SK-N-SH (cell line): ENCODE measurements around the gene JPH3. TPM values are rescaled to one million over a fixed set of nuclear protein-coding genes. Genes with fewer than 3 reads are reported as not detected.

ENCODE experiments used
- CTCF ChIA-PET: fragments of 300-600, 350-600 bp; formaldehyde crosslinking; extraction: SDS; loops from one replicate; lab custom pipeline; 2021; lab: Yijun Ruan, JAX
- POLR2A ChIA-PET: fragments of 350-600 bp; sonication (Branson Sonifier 250); formaldehyde crosslinking; extraction: SDS; loops from one replicate; lab custom pipeline; 2020; ENCODE audit warnings: antibody characterized with exemption, inconsistent platforms; lab: Yijun Ruan, JAX
- DNase-seq: peaks from one replicate; pipeline ENCODE4 v3.0.0; 2012
- H2AFZ ChIP-seq: fragments of 200-600 bp; sonication (generic); 2 replicates; pipeline ENCODE4 v1.8.1; 2016; ENCODE audit warnings: antibody characterized with exemption, mild to moderate bottlenecking, low read depth
- H3F3A ChIP-seq: fragments of 200-600 bp; sonication (generic); replicated peaks from 2 replicates; pipeline ENCODE3; 2016; ENCODE audit warnings: antibody characterized with exemption, mild to moderate bottlenecking; ENCODE audit not compliant: insufficient read depth
- H3K27ac ChIP-seq, 2 experiments: fragments of 200-500 bp in 1 of 2; fragments of 200-600 bp in 1 of 2; sonication (Bioruptor generic) in 1 of 2; sonication (generic), shearing (Covaris generic) in 1 of 2; 2 replicates each; pipeline versions ENCODE4 v1.5.1 to v1.6.1; 2014 to 2016; ENCODE audit warnings: low read depth in 2 of 2, inconsistent platforms in 1 of 2, low read length in 1 of 2, mild to moderate bottlenecking in 1 of 2, mixed read lengths in 1 of 2
- H3K27me3 ChIP-seq: fragments of 200-600 bp; sonication (generic), shearing (Covaris generic); 2 replicates; pipeline ENCODE4 v1.6.1; 2016; ENCODE audit warnings: mixed run types; ENCODE audit not compliant: insufficient read depth
- H3K36me3 ChIP-seq, 2 experiments: fragments of 200-500 bp in 1 of 2; fragments of 200-600 bp in 1 of 2; sonication (Bioruptor generic) in 1 of 2; sonication (generic) in 1 of 2; replicated peaks in 1 of 2; 2 replicates each; pipeline versions ENCODE3 to v1.5.1; 2014 to 2016; ENCODE audit warnings: low read length in 1 of 2, mild to moderate bottlenecking in 1 of 2; ENCODE audit not compliant: insufficient read depth in 2 of 2, control insufficient read depth in 1 of 2
- H3K4me1 ChIP-seq, 2 experiments: fragments of 200-500 bp in 1 of 2; fragments of 200-600 bp in 1 of 2; sonication (Bioruptor generic) in 1 of 2; sonication (generic), shearing (Covaris generic) in 1 of 2; 2 replicates each; pipeline versions ENCODE4 v1.5.1 to v1.6.1; 2014 to 2016; ENCODE audit warnings: low read depth in 1 of 2, low read length in 1 of 2, mixed run types in 1 of 2; ENCODE audit not compliant: insufficient read depth in 2 of 2, control insufficient read depth in 1 of 2
- H3K4me2 ChIP-seq: fragments of 200-600 bp; sonication (generic), shearing (Covaris generic); 2 replicates; pipeline ENCODE4 v1.6.1; 2017; ENCODE audit warnings: mixed run types
- H3K4me3 ChIP-seq, 2 experiments: fragments of 200-500 bp in 1 of 2; fragments of 200-600 bp in 1 of 2; sonication (Bioruptor generic) in 1 of 2; sonication (generic), shearing (Covaris generic) in 1 of 2; 2 replicates each; pipeline versions ENCODE4 v1.5.1 to v1.8.1; 2014 to 2016; ENCODE audit warnings: low read depth in 2 of 2, inconsistent platforms in 1 of 2, low read length in 1 of 2, mild to moderate bottlenecking in 1 of 2, mixed read lengths in 1 of 2, moderate library complexity in 1 of 2
- H3K79me2 ChIP-seq: fragments of 200-600 bp; sonication (generic); 2 replicates; pipeline ENCODE4 v1.8.1; 2017; ENCODE audit warnings: mild to moderate bottlenecking; ENCODE audit not compliant: insufficient read depth
- H3K9ac ChIP-seq: fragments of 200-600 bp; sonication (generic); 2 replicates; pipeline ENCODE4 v1.6.1; 2017; ENCODE audit warnings: mixed run types
- H3K9me2 ChIP-seq: fragments of 200-600 bp; sonication (generic); 2 replicates; pipeline ENCODE4 v1.6.1; 2017; ENCODE audit warnings: mixed run types
- H3K9me3 ChIP-seq: fragments of 200-600 bp; sonication (generic); 2 replicates; pipeline ENCODE4 v1.6.1; 2017; ENCODE audit warnings: mixed run types, mild to moderate bottlenecking, moderate library complexity
- H4K20me1 ChIP-seq: fragments of 200-600 bp; sonication (generic); 2 replicates; pipeline ENCODE4 v1.6.1; 2017; ENCODE audit warnings: mild to moderate bottlenecking, mixed run types; ENCODE audit not compliant: insufficient read depth
- ELF1 ChIP-seq: IDR thresholded peaks from 2 replicates; pipeline ENCODE4 v1.4.0; 2012
- EP300 ChIP-seq, 2 experiments: IDR thresholded peaks; 2 replicates each; pipeline versions ENCODE4 v1.4.0 to v1.6.1; 2012; ENCODE audit warnings: borderline replicate concordance in 1 of 2, low read depth in 1 of 2, low read length in 1 of 2
- EZH2phosphoT487 ChIP-seq: fragments of 200-600 bp; sonication (generic); IDR thresholded peaks from 2 replicates; pipeline ENCODE4 v1.6.1; 2017; ENCODE audit warnings: low read depth, mixed run types, mild to moderate bottlenecking, antibody characterized with exemption, moderate library complexity, borderline replicate concordance
- FOXM1 ChIP-seq: IDR thresholded peaks from 2 replicates; pipeline ENCODE4 v1.4.0; 2012; ENCODE audit warnings: low read depth, mild to moderate bottlenecking
- MEF2A ChIP-seq: IDR thresholded peaks from 2 replicates; pipeline ENCODE4 v1.4.0; 2012; ENCODE audit warnings: low read depth, borderline replicate concordance
- NRF1 ChIP-seq: IDR thresholded peaks from 2 replicates; pipeline ENCODE4 v1.6.1; 2012; ENCODE audit warnings: low read depth, mild to moderate bottlenecking, low read length
- PBX3 ChIP-seq: IDR thresholded peaks from 2 replicates; pipeline ENCODE4; 2012
- RAD21 ChIP-seq: IDR thresholded peaks from 2 replicates; pipeline ENCODE4 v1.6.1; 2012; ENCODE audit warnings: mild to moderate bottlenecking, low read length
- RCOR1 ChIP-seq: fragments of 150-350 bp; IDR thresholded peaks from 2 replicates; pipeline ENCODE4 v1.6.1; 2017; ENCODE audit warnings: antibody characterized with exemption, low read length
- REST ChIP-seq: IDR thresholded peaks from 2 replicates; pipeline ENCODE4 v1.6.1; 2012; ENCODE audit warnings: mild to moderate bottlenecking, low read depth, low read length, moderate library complexity
- RFX5 ChIP-seq: IDR thresholded peaks from 2 replicates; pipeline ENCODE4 v1.6.1; 2012; ENCODE audit warnings: mild to moderate bottlenecking, improper control_type of control experiment, low read length
- RXRA ChIP-seq: IDR thresholded peaks from 2 replicates; pipeline ENCODE4 v1.4.0; 2012; ENCODE audit warnings: low read depth, mild to moderate bottlenecking, borderline replicate concordance
- SIN3A ChIP-seq: IDR thresholded peaks from 2 replicates; pipeline ENCODE4 v1.6.1; 2012; ENCODE audit warnings: low read depth, mild to moderate bottlenecking, low read length, moderate library complexity, borderline replicate concordance
- SMC3 ChIP-seq: IDR thresholded peaks from 2 replicates; pipeline ENCODE4 v1.6.1; 2012; ENCODE audit warnings: low read depth, low read length, improper control_type of control experiment
- TEAD4 ChIP-seq: IDR thresholded peaks from 2 replicates; pipeline ENCODE4 v1.4.0; 2012; ENCODE audit warnings: mild to moderate bottlenecking, borderline replicate concordance; ENCODE audit not compliant: insufficient read depth
- USF1 ChIP-seq: IDR thresholded peaks from 2 replicates; pipeline ENCODE4 v1.4.0; 2012; ENCODE audit warnings: low read depth, borderline replicate concordance
- USF2 ChIP-seq: fragments of 150-350 bp; IDR thresholded peaks from 2 replicates; pipeline ENCODE4 v1.6.1; 2017; ENCODE audit warnings: antibody characterized with exemption, low read length, low read depth, borderline replicate concordance
- ZBTB33 ChIP-seq: IDR thresholded peaks from 2 replicates; pipeline ENCODE4 v1.4.0; 2012; ENCODE audit warnings: low read depth, borderline replicate concordance
- WGBS: methylation state at CpG from one replicate; pipeline ENCODE4 v1.1.6; 2017; ENCODE audit warnings: low lambda C conversion rate; 5-methylcytosine and 5-hydroxymethylcytosine counted together
- polyA plus RNA-seq, 3 experiments: library from polyadenylated mRNA; depleted of rRNA; stranded (reverse); fragments of >200 nt; gene quantifications; 2 replicates each; pipeline ENCODE4 v1.2.3, GENCODE V29; 2012

The JPH3 gene
- polyA plus RNA-seq, 1 of the 3 experiments (the other 2 are of a cell fraction), result 0.25 TPM

- Histone ChIP-seq H3F3A (peaks cover 24% of the 10 kb centered on the region), H3K79me2 (no peaks in the 10 kb centered on the region), H3K9me3 (no peaks in the 10 kb centered on the region), H2AFZ (no peak overlapping the region), H3K4me2 (no peak overlapping the region), H4K20me1 (no peaks in the 10 kb centered on the region), H3K27me3 (peaks cover 10% of the 10 kb centered on the region; the same call in 1 of the 2 replicates), H3K9me2 (no peaks in the 10 kb centered on the region), H3K4me1 (peaks cover 13 to 16% of the 10 kb centered on the region in 2 experiments; a peak in 3 of 4 replicates), H3K27ac (no peak overlapping the region), H3K9ac (no peak overlapping the region), H3K4me3 (no peak overlapping the region), H3K36me3 (no peaks in the 10 kb centered on the region)
- DNase-seq, result no peak
- no peak for TF ChIP-seq PBX3
- no peak for TF ChIP-seq EZH2phosphoT487
- no peak for TF ChIP-seq EP300 (IDR thresholded peaks at IDR 0.05; ENCODE audit: borderline replicate concordance in 1 of 2, low read depth in 1 of 2, low read length in 1 of 2)
- TF ChIP-seq MEF2A, result no peak
- TF ChIP-seq RXRA, result no peak
- no peak for TF ChIP-seq ELF1
- TF ChIP-seq FOXM1, result no peak
- no peak for TF ChIP-seq TEAD4
- TF ChIP-seq SMC3, result no peak
- no peak for TF ChIP-seq NRF1
- TF ChIP-seq RAD21, result no peak
- TF ChIP-seq REST, result no peak
- no peak for TF ChIP-seq USF2
- TF ChIP-seq USF1, result no peak
- no peak for TF ChIP-seq RFX5
- TF ChIP-seq ZBTB33, result no peak
- no peak for TF ChIP-seq SIN3A
- no peak for TF ChIP-seq RCOR1
- ChIA-PET POLR2A (no interaction called here), CTCF (interaction anchor here (0.9 to 11.7 kb wide), 10 partner anchors 13 to 183 kb away, joined by 3 to 229 read pairs (median 8); no protein-coding TSS in a partner anchor)
- WGBS, result 91% methylated on average over 17 of the region's 22 CpGs
Measured at GRCh38 chr16:87586201-87586782, 16.0 kb upstream of the JPH3 start.
